ENCODE measurements around the gene CEBPZ. TPM values are rescaled to one million over a fixed set of nuclear protein-coding genes. Genes with fewer than 3 reads are reported as not detected.

CEBPZ gene
- total RNA-seq (ENCODE audit: low replicate concordance) = 64.3 and 104 TPM in 2 replicates

- peak; percentile 91 for DNase-seq (ENCODE audit: low read depth)
- no peak for TF ChIP-seq CTCF (IDR thresholded peaks at IDR 0.05; ENCODE audit: insufficient read depth, low read length)
- peak within 1 kb of the TSS; percentile 98 for H3K4me3 ChIP-seq (ENCODE audit: low read depth, low read length)
These were observed at the start of gene CEBPZ, which contains the start of gene NDUFAF7 for GRCh38 chr2:37231241-37232130. TSS of gene CEBPZ (minus strand) at chr2:37231596. CDS start at chr2:37231567, 29 bp downstream. TSS of gene NDUFAF7 (plus strand) at chr2:37231658. CDS start at chr2:37231706, 48 bp downstream.

- TF ChIP-seq CTCF (IDR thresholded peaks at IDR 0.05; ENCODE audit: insufficient read depth, low read length) = no peak
- no peak overlapping the region for H3K4me3 ChIP-seq (ENCODE audit: low read depth, low read length)
- no peak for DNase-seq (ENCODE audit: low read depth)
These were observed 44.9 kb upstream of the CEBPZ start for GRCh38 chr2:37276291-37276690.

- peak; percentile 72 for DNase-seq (ENCODE audit: low read depth)
- no peak for TF ChIP-seq CTCF (IDR thresholded peaks at IDR 0.05; ENCODE audit: insufficient read depth, low read length)
- H3K4me3 ChIP-seq (ENCODE audit: low read depth, low read length) = no peak overlapping the region
These were observed 43.1 kb upstream of the CEBPZ start for GRCh38 chr2:37274359-37274965.

GRCh38 chr2:37271376-37272067, 40.1 kb upstream of the CEBPZ start:
- DNase-seq (ENCODE audit: low read depth) = no peak
- no peak for TF ChIP-seq CTCF (IDR thresholded peaks at IDR 0.05; ENCODE audit: insufficient read depth, low read length)

GRCh38 chr2:37268111-37268510, 36.7 kb upstream of the CEBPZ start:
- no peak for TF ChIP-seq CTCF (IDR thresholded peaks at IDR 0.05; ENCODE audit: insufficient read depth, low read length)
- no peak overlapping the region for H3K4me3 ChIP-seq (ENCODE audit: low read depth, low read length)
- DNase-seq (ENCODE audit: low read depth) = no peak

More at GRCh38 chr2:37271376-37272067, 40.1 kb upstream of the CEBPZ start:
- no peak overlapping the region for H3K4me3 ChIP-seq (ENCODE audit: low read depth, low read length)

- no peak for TF ChIP-seq CTCF (IDR thresholded peaks at IDR 0.05; ENCODE audit: insufficient read depth, low read length)
- DNase-seq (ENCODE audit: low read depth) = no peak
- no peak overlapping the region for H3K4me3 ChIP-seq (ENCODE audit: low read depth, low read length)
These were observed 36.3 kb upstream of the CEBPZ start for GRCh38 chr2:37267685-37268084.
